CD4-positive, alpha-beta T cell treated with Interleukin-15 for 4 hours (primary cell): Measurements from ENCODE around the gene SLC38A10.

Experiments
- DNase-seq: peaks from one replicate; pipeline ENCODE4 v3.0.0-alpha.2; 2020; ENCODE audit warnings: low spot score

SLC38A10 gene

DNA sequence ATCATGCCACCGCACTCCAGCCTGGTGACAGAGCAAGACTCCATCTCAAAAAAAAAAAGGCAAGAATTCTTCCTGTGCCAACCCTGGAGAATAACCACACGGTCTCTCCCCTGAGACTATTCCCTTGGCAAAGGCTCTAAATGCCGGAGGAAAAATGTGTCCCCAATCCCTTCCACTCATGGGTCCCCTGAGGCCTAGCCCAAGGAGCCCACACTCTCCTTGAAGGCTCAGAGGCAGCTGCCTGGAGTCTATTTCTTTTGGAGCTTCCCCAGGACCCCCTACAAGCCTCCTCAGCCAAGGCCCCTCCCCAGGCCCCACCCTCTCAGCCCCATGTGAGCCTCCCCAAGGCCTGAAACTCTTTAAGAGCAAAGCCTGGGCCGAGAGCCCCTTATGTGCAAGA is 88.9 kb downstream of the SLC38A10 start:
- DNase-seq, result no peak

DNA sequence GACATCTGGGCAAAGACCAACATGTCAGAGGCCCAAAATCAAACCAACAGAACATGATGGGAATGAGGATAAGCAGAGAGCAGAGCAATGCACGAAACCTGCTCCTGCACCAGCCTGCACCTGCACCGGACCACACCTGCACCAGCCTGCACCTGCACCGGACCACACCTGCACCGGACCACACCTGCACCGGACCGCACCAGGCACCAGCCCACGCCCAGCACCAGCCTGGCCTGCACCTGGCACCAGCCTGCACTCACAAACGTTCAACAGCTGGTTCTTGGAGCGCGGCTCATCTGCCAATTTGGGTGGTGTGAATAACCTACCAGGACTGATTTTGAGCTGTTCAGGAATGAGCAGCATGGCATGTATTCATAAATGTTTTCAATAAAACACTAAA is 90.5 kb downstream of the SLC38A10 start:
- no peak for DNase-seq

DNA sequence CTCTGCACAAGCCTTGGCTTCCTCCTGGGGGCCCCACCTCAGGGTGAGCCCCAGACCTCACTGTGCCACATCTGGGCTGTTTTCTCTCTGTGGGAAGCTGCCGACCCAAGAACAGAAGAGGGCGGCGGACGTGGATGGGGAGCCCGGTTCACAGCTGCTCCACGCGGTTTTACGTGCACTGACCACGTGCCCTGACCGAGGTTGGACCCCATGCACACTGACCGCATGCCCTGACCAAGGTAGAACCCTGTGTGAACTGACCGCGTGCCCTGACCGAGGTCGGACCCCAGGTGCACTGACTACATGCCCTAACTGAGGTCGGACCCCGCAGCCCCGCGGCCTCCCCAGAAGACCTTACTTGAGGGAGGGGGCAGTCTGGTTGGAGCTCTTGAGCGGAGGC is 92.0 kb downstream of the SLC38A10 start:
- no peak for DNase-seq

DNA sequence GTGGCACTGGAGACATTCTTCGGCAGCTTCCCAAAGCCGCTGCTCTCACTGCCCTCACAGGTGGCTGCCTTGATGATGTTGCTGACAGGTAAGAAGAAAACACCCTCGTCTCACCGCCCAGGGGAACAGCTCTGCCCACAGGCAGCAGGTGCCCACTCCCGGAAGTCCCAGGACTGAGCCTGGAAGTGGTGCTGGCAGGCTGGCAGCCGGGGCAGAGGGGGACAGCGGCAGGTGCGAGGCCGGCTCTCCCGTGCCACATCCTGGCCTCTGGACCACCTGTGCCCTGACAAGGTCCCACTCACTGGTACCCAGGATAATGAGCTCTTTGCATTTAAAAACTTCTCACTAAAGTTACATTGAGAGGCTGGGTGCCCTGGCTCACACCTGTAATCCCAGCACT is 92.8 kb downstream of the SLC38A10 start:
- no peak for DNase-seq

DNA sequence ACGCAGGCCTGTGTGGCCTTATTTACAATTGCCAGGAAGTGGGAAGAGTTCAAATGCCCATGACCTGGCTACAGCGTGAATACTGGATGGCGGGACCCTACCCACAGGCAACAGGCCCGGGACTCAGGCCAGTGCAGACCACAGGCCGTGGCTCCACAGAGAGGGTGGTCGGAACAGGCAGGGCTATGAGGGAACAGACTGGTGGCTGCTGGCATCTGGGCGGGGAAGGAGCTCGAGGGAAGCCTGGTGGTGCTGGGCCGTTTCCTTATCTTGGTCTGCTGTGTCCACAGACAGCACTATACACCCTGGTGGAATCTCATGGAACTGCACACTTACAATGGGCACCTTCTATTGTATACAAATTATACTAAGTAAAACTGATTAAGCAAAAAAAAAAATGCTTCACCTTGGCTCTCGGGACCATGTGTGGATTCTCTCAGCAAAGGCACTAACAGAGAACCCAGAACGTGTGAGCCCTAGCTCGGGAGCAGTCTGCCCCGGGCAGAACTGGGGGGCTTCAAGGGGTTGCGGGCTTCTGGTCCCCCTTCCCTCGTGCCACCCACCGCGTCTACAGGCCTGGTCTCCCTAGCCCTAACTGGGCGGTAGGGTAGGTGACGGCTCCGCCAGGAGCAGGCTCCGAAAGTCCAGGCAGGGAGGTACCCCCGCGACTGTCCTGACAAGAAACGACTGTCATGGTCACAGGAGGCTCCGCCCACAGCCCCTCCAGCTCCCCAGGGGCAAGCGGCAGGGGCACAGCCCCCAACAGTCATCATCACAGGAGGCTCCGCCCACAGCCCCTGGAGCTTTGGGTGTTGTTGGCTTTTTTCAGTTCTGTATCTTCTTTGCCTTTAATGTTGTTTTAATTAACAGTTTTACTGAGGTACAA is 94.2 kb downstream of the SLC38A10 start:
- peak; percentile 6 for DNase-seq

DNA sequence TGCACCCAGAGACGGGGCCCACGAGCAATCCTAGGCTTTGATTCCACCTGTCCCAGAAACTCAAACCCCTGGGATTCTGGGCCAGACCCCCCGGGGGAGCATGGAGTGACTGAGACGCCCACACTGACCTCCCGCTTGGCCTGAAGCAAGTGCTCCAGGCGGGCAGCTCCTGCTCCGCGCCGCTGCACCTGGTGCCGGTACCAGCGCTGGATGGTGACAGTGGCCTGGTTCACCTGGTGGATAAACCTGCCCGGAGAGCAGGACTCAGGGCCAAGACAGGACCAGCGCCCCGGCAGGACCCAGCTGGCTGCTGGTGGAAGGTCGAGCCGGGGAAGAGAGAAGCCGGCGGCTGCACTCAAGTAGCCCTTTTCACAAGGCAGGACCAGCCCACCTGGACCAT is 94.9 kb downstream of the SLC38A10 start:
- no peak for DNase-seq

DNA sequence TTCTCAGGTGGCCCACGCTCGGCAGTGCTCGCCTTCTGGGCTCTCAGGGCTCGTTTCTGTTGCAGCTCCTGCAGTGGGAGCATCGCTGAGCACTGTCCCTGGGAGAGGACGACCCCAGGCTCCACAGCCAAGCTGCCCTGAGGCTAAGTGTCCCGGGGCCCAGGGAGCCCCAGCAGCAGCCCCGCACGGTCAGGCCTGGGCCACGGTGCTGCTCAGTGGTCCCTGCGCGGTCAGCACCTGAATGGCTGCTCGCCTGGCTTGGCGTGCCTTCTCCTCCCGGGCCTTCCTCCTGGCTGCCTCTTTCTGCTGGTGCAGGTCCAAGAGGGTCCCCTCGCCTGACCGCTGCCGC is 95.7 kb downstream of the SLC38A10 start:
- no peak for DNase-seq

DNA sequence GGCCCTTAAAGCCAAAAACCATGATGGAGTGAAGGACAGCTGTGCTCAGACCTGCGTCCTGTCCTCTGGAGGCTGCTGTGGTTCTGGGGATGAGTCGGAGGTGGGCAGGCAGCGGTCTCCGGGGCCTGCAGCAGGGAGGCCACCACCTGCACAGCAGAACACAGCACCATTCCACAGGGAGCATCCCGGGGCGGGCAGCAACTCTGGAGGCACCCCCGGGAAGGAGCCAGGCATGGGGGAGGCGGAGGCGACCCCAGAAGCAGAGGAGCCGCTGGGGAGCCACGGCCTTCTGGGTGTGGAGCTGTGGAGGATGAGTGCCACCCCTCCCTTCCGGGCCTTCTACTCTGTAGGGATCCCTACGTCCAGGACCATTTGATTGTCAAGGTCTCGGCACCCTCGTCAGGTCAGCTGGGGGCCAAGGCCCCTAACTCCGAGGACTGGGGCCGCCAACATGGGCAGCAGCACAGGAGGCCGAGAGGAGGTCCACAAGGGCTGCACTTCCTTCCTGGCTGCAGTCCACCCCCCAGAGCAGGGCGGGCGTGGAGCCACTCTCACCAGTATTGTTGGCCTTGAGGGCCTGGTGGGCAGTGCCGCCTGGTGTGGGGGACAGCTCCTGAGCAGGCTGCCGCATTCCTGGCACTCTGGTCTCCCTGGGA is 96.2 kb downstream of the SLC38A10 start:
- DNase-seq, result no peak

DNA sequence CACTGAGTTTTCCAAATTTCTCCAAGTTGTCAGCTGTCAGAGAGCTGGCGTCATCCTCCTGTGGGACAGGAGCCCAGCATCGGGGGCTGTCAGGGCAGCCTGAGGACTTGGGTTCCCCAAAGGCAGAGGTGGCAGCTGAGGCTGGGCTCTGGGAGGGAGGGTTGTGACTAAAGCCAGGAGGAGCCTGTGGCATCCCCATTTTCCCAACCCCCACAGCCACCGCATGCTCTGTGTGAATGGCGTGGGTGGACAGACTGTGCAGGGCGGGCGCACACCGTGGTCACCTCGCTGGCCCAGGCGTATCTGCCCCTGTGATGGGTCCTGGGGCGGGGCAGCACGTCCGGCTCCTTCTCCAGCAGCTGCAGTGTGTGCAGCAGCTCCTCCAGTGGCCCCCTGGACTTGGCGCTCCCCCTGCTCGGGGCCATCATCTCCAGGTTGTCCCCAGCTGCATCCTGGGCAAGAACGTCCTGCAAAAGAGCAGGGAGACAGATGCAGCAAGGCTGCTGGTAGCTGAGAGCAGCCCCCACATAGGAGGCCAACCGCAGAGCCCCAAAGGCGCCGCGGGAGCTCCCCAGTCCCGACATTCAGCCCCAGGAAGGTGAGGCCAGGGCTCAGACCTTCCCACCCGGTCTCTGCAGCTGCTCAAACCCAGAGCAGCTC is 97.1 kb downstream of the SLC38A10 start:
- DNase-seq, result no peak

DNA sequence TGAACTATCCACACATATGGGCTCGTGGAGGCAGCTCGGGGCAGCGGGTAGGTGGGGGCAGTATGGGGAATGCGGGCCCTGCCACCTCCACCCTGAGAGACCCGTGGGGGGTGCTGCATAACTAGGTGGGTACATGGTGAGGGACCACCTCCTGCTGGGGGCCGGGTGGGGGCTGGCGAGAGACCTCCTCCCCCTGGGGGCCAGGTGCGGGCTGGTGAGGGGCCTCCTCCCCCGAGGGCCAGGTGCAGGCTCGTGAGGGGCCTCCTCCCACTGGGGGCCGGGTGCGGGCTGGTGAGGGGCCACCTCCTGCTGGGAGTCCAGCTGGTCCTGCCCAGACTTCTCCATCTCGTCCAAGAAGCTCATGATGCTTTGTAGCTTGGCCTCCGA is 97.7 kb downstream of the SLC38A10 start:
- no peak for DNase-seq

DNA sequence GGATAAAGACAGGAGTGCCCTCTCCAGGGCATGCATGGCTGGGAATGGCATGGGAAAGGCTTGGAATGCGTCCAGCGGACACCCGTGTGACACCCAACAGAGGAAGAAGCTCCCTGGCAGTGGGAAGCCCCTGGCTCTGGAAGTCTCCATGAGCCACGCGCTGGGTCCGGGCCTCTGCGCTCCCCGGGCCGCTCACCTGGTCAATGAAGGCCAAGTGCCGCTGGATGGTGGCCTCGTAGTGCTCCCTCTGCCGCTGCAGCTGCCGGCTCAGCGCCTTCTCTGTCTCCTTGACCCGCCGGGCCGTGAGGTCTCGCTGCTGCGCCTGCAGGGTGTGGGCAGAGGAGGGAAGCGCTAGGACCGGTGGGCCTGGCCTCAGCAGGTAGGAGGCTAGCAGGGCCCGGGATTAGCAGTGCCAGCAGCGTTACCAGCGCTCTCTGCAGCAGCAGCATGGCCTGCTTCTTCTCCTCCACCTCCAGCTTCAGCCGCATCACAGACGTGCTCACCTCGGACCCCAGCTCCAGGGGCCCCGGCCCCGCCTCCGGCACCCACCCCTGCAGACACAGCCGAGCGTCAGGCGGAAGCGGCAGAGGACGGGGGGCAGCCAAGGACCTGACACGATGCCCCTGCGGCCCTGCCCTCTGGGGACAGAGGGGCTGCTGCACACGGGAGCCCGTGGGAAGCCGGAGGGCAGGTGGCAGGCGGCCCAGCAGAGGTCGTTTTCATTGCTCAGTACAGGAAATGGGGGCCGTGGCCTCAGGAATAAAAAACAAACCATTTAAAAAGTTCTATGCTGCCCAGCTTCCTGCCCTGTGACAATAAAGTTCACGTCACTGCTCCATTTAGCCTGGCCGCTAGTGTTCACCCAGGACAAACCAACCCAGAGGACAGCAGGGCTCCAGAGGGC is 98.3 kb downstream of the SLC38A10 start:
- DNase-seq, result no peak

DNA sequence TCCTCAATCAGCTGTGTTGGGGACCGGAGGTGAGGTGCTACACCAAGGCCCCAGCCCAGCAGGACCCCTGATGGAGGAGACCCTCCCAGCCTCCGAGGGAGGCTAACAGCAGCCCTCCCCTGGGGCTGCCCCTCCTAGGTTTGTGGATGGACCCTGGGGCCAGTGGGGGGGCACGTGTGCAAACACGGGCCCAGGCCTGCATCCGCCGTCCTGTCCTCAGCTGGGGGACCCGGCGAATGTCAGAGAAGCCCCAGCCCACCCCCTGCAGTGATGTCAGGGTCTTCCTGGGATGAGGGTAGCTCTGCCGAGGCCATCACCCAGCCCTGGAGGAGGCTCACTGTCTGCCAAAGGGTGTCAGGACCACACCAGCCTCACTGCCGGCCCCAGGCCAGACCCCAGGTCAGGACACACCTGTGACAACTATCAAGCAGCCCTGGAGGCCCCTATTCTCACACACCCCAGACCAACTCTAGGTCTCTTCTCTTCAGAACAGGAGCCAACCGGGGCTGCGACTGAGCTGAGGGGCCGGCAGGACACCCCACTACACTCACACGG is 99.1 kb downstream of the SLC38A10 start:
- no peak for DNase-seq
